LNCAP (cell line): ENCODE results near the gene TMEM164.

Experiments
- CTCF ChIP-seq: fragments of 450-650 bp; IDR thresholded peaks from 2 replicates; pipeline ENCODE4 v1.5.1; 2017; ENCODE audit warnings: mild to moderate bottlenecking

TMEM164 gene

GRCh38 chrX:110116066-110116980, 113.4 kb downstream of the TMEM164 start:
- TF ChIP-seq CTCF: no peak

GRCh38 chrX:110118530-110118929, 115.6 kb downstream of the TMEM164 start:
- no peak for TF ChIP-seq CTCF

- TF ChIP-seq CTCF: no peak
These were observed 116.6 kb downstream of the TMEM164 start for GRCh38 chrX:110119480-110119879.

GRCh38 chrX:110120025-110120424, 117.1 kb downstream of the TMEM164 start:
- no peak for TF ChIP-seq CTCF

- no peak for TF ChIP-seq CTCF
These were observed 120.4 kb downstream of the TMEM164 start for GRCh38 chrX:110123331-110123782.

- no peak for TF ChIP-seq CTCF
These were observed 122.7 kb downstream of the TMEM164 start for GRCh38 chrX:110125446-110126162.

GRCh38 chrX:110131031-110131430, 128.1 kb downstream of the TMEM164 start:
- TF ChIP-seq CTCF: no peak
